Right atrium auricular region (tissue), 2 donors: ENCODE measurements around the gene CHRM3. TPM values are rescaled to one million over a fixed set of nuclear protein-coding genes. Genes with fewer than 3 reads are reported as not detected.

Experiments
- DNase-seq: peaks from one replicate; pipeline ENCODE4 v3.0.0-alpha.2; 2019; ENCODE audit warnings: low spot score
- H3K27ac ChIP-seq, 2 donors: fragments of 200-600 bp; sonication (generic); 1 replicate in 1 of 2; 2 replicates in 1 of 2; pipeline ENCODE4 v1.5.1; 2016 to 2019
- H3K27me3 ChIP-seq, 2 donors: fragments of 200-600 bp; sonication (generic); one replicate each; pipeline versions ENCODE4 v1.5.1 to v1.6.0; 2017 to 2019
- H3K36me3 ChIP-seq: fragments of 200-600 bp; sonication (generic); one replicate; pipeline ENCODE4 v1.5.1; 2016
- H3K4me1 ChIP-seq, 2 donors: fragments of 200-600 bp; sonication (generic); one replicate each; pipeline versions ENCODE4 v1.5.1 to v1.6.0; 2017 to 2019
- H3K4me3 ChIP-seq, 2 donors: fragments of 200-600 bp; sonication (generic); 1 replicate in 1 of 2; 2 replicates in 1 of 2; pipeline ENCODE4 v1.5.1; 2017 to 2019; ENCODE audit warnings: mild to moderate bottlenecking in 1 of 2, moderate library complexity in 1 of 2
- H3K9me3 ChIP-seq, 2 donors: fragments of 200-600 bp; sonication (generic); one replicate each; pipeline ENCODE4 v1.5.1; 2019
- total RNA-seq, 2 donors: library from RNA; depleted of rRNA; stranded (reverse); fragments of >200 nt; gene quantifications; one replicate each; pipeline ENCODE4 v1.1.0, GENCODE V29; 2016
- TF ChIP-seq, protein P1 (sequence below), 2 donors: fragments of 200-600 bp; sonication (generic); IDR thresholded peaks; one replicate each; pipeline ENCODE4 v1.5.1; 2019; ENCODE audit warnings: antibody characterized with exemption in 2 of 2

CHRM3 gene
- total RNA-seq, 2 donors from 2014 or later = 2.2 to 2.4 TPM

DNA sequence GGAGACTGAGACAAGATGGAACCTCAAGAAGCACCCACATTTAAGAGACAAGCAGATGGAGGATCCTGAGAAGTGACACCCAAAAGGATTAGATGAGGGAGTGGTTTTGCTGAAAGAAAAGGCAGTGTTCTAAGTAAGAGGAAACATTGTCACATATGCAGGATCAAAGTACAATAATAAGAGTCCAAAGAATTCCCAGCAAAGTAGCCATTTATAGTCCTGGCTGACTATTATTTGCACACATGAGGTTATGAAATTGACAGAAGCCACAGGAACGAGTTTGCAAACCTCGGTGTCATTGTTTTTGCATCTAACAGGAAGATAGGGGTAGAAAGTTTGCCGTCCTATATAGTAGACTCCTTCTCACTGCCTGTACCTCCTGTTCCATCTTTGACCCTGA, 41.3 kb downstream of the CHRM3 start:
- H3K27ac ChIP-seq = no peak overlapping the region
- H3K27me3 ChIP-seq = no peaks in the 10 kb centered on the region
- no peak overlapping the region for H3K4me3 ChIP-seq
- no peaks in the 10 kb centered on the region for H3K9me3 ChIP-seq
- H3K4me1 ChIP-seq = no peaks in the 10 kb centered on the region
- TF ChIP-seq, protein P1, sequence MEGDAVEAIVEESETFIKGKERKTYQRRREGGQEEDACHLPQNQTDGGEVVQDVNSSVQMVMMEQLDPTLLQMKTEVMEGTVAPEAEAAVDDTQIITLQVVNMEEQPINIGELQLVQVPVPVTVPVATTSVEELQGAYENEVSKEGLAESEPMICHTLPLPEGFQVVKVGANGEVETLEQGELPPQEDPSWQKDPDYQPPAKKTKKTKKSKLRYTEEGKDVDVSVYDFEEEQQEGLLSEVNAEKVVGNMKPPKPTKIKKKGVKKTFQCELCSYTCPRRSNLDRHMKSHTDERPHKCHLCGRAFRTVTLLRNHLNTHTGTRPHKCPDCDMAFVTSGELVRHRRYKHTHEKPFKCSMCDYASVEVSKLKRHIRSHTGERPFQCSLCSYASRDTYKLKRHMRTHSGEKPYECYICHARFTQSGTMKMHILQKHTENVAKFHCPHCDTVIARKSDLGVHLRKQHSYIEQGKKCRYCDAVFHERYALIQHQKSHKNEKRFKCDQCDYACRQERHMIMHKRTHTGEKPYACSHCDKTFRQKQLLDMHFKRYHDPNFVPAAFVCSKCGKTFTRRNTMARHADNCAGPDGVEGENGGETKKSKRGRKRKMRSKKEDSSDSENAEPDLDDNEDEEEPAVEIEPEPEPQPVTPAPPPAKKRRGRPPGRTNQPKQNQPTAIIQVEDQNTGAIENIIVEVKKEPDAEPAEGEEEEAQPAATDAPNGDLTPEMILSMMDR (IDR thresholded peaks at IDR 0.05) = no peak
- DNase-seq = no peak
- H3K36me3 ChIP-seq = no peaks in the 10 kb centered on the region

DNA sequence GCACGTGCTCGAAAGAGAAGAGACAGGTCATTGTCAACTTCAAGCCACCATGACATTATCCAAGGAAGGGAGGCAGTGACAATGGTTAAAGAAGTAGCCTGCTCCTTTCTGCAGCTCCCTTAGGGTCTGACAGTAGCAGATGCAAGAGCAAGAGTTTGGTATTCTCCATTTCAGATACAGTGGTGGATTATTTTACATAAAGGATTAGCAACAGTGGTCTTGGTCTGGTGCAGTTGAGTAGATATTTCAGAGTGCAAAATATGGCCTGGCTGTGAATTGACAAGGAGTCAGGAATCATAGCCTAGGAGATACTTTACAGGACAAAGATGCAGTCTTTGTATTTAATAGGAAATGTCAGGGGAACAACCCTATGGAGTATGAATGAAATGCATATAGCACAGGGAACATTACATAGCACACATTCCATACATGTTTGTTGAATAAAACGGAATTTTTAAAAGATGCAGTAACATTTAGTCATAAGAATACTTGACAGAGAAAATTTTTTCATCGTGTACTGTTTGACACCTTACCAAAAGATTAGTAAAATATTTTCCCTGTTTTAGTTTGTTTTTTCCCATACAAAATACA, 41.8 kb downstream of the CHRM3 start:
- H3K27ac ChIP-seq = no peak overlapping the region
- H3K9me3 ChIP-seq = no peaks in the 10 kb centered on the region
- no peak for DNase-seq
- no peaks in the 10 kb centered on the region for H3K4me1 ChIP-seq
- H3K27me3 ChIP-seq = no peaks in the 10 kb centered on the region
- TF ChIP-seq, protein P1 (IDR thresholded peaks at IDR 0.05) = no peak
- H3K4me3 ChIP-seq = no peak overlapping the region
- no peaks in the 10 kb centered on the region for H3K36me3 ChIP-seq

DNA sequence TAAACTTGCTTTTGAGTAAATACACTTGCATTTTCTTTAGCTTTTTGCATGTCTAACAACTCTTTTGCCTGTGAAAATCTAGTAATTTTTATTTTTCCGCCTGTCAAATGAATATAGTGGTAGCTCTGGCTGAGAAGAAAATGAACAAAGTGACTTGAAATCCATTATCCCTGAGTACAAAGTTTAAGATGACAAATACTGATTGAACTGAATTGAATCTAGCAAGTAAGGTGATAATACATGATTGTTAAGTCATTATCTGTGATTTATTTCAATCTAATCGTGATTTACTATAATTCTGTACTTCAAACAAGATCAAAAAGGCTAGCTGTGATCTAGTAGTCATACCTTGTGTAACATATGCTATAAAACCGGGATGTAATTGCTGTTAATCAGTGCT, 42.8 kb downstream of the CHRM3 start:
- Histone ChIP-seq H3K4me3 (no peak overlapping the region), H3K27ac (no peak overlapping the region), H3K36me3 (no peaks in the 10 kb centered on the region), H3K27me3 (no peaks in the 10 kb centered on the region), H3K4me1 (no peaks in the 10 kb centered on the region), H3K9me3 (no peaks in the 10 kb centered on the region)
- DNase-seq = no peak
- TF ChIP-seq, protein P1 (IDR thresholded peaks at IDR 0.05) = no peak

DNA sequence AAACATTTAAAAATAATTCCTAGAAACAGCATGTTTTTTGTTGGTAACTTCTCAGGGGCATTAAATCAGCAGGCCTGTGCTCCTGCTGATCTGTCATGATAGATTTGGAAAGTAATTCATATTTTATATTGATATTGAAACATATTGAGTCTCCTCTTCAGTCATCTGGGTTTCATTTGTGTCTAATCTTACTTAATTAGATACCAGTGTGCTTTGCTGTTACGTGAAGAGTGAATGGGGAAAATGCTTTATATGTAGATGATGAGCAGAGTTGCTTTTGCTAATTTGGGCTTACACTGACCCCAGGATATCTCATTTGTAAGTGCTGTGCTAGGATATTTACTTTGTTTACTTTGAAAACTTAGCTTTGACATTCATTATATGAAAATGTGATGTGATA, 45.9 kb downstream of the CHRM3 start:
- TF ChIP-seq, protein P1 (IDR thresholded peaks at IDR 0.05) = no peak
- no peaks in the 10 kb centered on the region for H3K4me1 ChIP-seq

DNA sequence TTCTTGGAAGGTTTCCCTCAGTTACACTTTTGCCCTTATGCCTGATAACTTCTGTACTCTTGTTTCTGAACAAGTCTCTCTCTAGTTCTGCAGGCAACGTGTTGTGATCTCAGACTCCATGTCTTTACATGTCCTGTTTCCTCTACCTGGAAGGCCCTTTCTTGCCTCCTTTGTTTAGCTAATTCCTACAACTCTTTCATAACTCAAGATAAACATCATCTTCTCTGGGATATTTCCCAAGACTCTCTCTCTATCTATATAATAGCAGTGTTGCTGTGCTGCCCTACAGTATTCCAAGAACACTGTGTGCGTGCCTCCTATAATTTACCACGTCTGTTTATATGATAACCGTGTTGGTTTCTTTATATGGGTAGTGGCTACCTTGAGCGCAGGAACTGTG, 47.8 kb downstream of the CHRM3 start:
- Histone ChIP-seq H3K27me3 (no peaks in the 10 kb centered on the region), H3K4me1 (no peaks in the 10 kb centered on the region), H3K4me3 (no peak overlapping the region), H3K27ac (no peak overlapping the region), H3K9me3 (no peaks in the 10 kb centered on the region), H3K36me3 (no peaks in the 10 kb centered on the region)
- DNase-seq = no peak
- TF ChIP-seq, protein P1 (IDR thresholded peaks at IDR 0.05) = no peak

More for the DNA sequence above, 45.9 kb downstream of the CHRM3 start:
- no peak for DNase-seq
- Histone ChIP-seq H3K4me3 (no peak overlapping the region), H3K27me3 (no peaks in the 10 kb centered on the region), H3K36me3 (no peaks in the 10 kb centered on the region), H3K9me3 (no peaks in the 10 kb centered on the region), H3K27ac (no peak overlapping the region)
